Vagina (tissue), 2 donors: Measurements from ENCODE around the gene FAM98C. TPM values are rescaled to one million over a fixed set of nuclear protein-coding genes. Genes with fewer than 3 reads are reported as not detected.

Experiments
- DNase-seq, 2 donors: peaks; one replicate each; pipeline ENCODE4 v3.0.0-alpha.2; 2017; ENCODE audit errors: extremely low spot score in 2 of 2
- H3K27ac ChIP-seq: fragments of 200-600 bp; sonication (generic); one replicate; pipeline ENCODE4 v1.5.1; 2019
- H3K27me3 ChIP-seq: fragments of 200-600 bp; sonication (generic); one replicate; pipeline ENCODE4 v1.5.1; 2019
- H3K36me3 ChIP-seq, 2 donors: fragments of 200-600 bp; sonication (generic); one replicate each; pipeline ENCODE4 v1.5.1; 2017 to 2019
- H3K4me1 ChIP-seq: fragments of 200-600 bp; sonication (generic); one replicate; pipeline ENCODE4 v1.5.1; 2019
- H3K4me3 ChIP-seq, 2 donors: fragments of 200-600 bp; sonication (generic); 1 replicate in 1 of 2; 2 replicates in 1 of 2; pipeline ENCODE4 v1.5.1; 2016 to 2019
- H3K9me3 ChIP-seq: fragments of 200-600 bp; sonication (generic); one replicate; pipeline ENCODE4 v1.5.1; 2019
- POLR2A ChIP-seq, 2 donors: fragments of 450-650 bp; IDR thresholded peaks; one replicate each; pipeline ENCODE4 v1.6.1; 2017; ENCODE audit warnings: antibody characterized with exemption in 2 of 2, mild to moderate bottlenecking in 2 of 2, moderate library complexity in 2 of 2
- POLR2AphosphoS5 ChIP-seq, 2 donors: sonication (generic); formaldehyde crosslinking; IDR thresholded peaks; one replicate each; pipeline ENCODE4 v1.9.0; 2017; ENCODE audit warnings: antibody characterized with exemption in 2 of 2, mild to moderate bottlenecking in 2 of 2, low read depth in 1 of 2; ENCODE audit not compliant: insufficient read depth in 1 of 2
- intact Hi-C: fragments of 100-400 bp; cut with DNase I; formaldehyde crosslinking; loops from one replicate; pipeline ENCODE4 v1.15.1; 2023
- total RNA-seq: library from RNA; depleted of rRNA; stranded (reverse); fragments of >200 nt; gene quantifications from one replicate; pipeline ENCODE4 v1.2.3, GENCODE V29; 2016
- TF ChIP-seq, protein P1 (sequence below), 3 experiments: fragments of 450-650 bp in 2 of 3; fragments of 200-600 bp in 1 of 3; sonication (generic) in 1 of 3; IDR thresholded peaks; one replicate each; pipeline ENCODE4 v1.5.1; 2017 to 2019; ENCODE audit warnings: antibody characterized with exemption in 3 of 3, mild to moderate bottlenecking in 2 of 3, moderate library complexity in 2 of 3

The FAM98C gene
- total RNA-seq, 1 donor from 2014 or later, result 32.7 TPM

GRCh38 chr19:38451036-38451435 is 48.1 kb downstream of the FAM98C start:
- intact Hi-C loops, result no loop called here
- H3K36me3 ChIP-seq, result no peaks in the 10 kb centered on the region
- TF ChIP-seq, protein P1, sequence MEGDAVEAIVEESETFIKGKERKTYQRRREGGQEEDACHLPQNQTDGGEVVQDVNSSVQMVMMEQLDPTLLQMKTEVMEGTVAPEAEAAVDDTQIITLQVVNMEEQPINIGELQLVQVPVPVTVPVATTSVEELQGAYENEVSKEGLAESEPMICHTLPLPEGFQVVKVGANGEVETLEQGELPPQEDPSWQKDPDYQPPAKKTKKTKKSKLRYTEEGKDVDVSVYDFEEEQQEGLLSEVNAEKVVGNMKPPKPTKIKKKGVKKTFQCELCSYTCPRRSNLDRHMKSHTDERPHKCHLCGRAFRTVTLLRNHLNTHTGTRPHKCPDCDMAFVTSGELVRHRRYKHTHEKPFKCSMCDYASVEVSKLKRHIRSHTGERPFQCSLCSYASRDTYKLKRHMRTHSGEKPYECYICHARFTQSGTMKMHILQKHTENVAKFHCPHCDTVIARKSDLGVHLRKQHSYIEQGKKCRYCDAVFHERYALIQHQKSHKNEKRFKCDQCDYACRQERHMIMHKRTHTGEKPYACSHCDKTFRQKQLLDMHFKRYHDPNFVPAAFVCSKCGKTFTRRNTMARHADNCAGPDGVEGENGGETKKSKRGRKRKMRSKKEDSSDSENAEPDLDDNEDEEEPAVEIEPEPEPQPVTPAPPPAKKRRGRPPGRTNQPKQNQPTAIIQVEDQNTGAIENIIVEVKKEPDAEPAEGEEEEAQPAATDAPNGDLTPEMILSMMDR (IDR thresholded peaks at IDR 0.05), result no peak
- TF ChIP-seq POLR2AphosphoS5 (IDR thresholded peaks at IDR 0.05; ENCODE audit: insufficient read depth in 1 of 2, low read depth in 1 of 2) (no peak), POLR2A (IDR thresholded peaks at IDR 0.05) (no peak)

GRCh38 chr19:38451629-38452028 is 48.7 kb downstream of the FAM98C start:
- Histone ChIP-seq H3K27ac (no peak overlapping the region), H3K36me3 (no peaks in the 10 kb centered on the region), H3K4me1 (no peaks in the 10 kb centered on the region), H3K27me3 (no peaks in the 10 kb centered on the region), H3K9me3 (no peaks in the 10 kb centered on the region), H3K4me3 (no peak overlapping the region)
- TF ChIP-seq POLR2AphosphoS5 (IDR thresholded peaks at IDR 0.05; ENCODE audit: insufficient read depth in 1 of 2, low read depth in 1 of 2) (no peak), POLR2A (IDR thresholded peaks at IDR 0.05) (no peak)
- TF ChIP-seq, protein P1 (IDR thresholded peaks at IDR 0.05), result no peak
- intact Hi-C loops, result no loop called here
- no peak for DNase-seq

More at GRCh38 chr19:38451036-38451435, 48.1 kb downstream of the FAM98C start:
- no peak overlapping the region for H3K27ac ChIP-seq
- H3K4me1 ChIP-seq, result no peaks in the 10 kb centered on the region
- H3K27me3 ChIP-seq, result no peaks in the 10 kb centered on the region
- H3K4me3 ChIP-seq, result no peak overlapping the region
- DNase-seq, result no peak
- H3K9me3 ChIP-seq, result no peaks in the 10 kb centered on the region

DNA sequence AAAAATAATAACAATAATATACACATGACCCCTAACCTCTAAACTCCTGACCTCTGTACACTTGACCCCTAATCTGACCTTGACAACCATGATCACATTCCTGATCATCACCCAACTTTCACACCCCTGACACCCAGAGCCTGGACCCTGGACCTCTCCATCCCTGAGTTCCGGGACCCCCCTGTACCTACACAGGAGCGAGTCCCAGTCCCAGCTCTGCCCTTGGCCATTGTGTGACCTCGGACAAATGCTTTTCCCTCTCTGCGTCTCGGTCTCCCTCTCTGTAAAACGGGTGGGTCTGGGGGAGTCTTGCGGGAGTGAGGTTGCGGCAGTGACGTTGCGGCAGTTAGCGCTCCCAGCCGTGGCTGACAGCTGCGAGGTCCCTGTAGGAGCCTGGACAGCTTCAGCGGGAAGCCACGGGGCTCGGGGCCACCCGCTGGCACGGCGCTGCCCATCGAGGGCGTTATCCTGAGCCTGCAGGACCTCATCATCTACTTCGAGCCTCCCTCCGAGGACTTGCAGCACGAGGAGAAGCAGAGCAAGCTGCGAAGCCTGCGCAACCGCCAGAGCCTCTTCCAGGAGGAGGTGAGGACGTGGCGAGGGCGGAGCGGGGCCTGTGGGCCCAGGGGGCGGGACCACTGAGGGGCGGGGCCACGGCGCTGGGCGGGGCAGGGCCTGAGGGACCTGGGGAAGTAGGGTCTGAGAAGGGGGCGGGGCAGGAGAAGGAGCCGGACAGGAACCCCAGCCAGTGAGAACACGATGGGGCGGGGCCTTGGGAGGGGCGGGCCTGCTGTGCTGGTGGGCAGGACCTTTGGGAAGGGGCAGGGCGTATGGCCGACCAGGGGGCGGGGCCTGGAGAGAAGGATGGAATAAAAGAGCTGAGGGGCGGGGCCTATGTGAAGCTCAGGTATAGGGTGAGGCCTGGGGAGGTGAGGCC is 49.8 kb downstream of the FAM98C start:
- no peaks in the 10 kb centered on the region for H3K27me3 ChIP-seq
- no peaks in the 10 kb centered on the region for H3K9me3 ChIP-seq
- intact Hi-C loops, result no loop called here
- no peak overlapping the region for H3K27ac ChIP-seq
- no peak for DNase-seq
- no peak for TF ChIP-seq POLR2A (IDR thresholded peaks at IDR 0.05)
- no peak for TF ChIP-seq POLR2AphosphoS5 (IDR thresholded peaks at IDR 0.05; ENCODE audit: insufficient read depth in 1 of 2, low read depth in 1 of 2)
- TF ChIP-seq, protein P1 (IDR thresholded peaks at IDR 0.05), result no peak
- no peaks in the 10 kb centered on the region for H3K4me1 ChIP-seq
- H3K36me3 ChIP-seq, result no peaks in the 10 kb centered on the region
- no peak overlapping the region for H3K4me3 ChIP-seq

DNA sequence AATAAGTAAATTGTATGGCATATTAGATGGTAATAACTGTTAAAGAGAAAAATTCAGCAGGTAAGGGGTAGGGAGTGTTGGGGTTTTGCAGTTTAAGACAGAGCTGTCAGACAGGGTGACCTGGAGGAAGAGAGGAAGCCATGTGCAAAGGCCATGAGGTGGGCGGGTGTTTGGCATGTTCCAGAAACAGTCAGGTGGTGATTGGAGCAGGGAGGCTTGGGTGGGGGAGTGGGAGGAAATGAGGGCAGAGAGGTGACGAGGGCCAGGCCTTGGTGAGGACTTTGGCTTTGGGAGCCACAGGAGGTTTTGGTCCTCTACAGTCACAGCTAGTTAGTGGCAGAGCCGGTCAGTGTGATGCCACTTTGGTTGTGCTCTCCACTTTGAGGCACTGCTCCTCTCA is 50.7 kb downstream of the FAM98C start:
- Histone ChIP-seq H3K4me1 (no peaks in the 10 kb centered on the region), H3K4me3 (no peak overlapping the region), H3K27me3 (no peaks in the 10 kb centered on the region), H3K36me3 (no peaks in the 10 kb centered on the region), H3K27ac (no peak overlapping the region), H3K9me3 (no peaks in the 10 kb centered on the region)
- TF ChIP-seq, protein P1 (IDR thresholded peaks at IDR 0.05), result no peak
- TF ChIP-seq POLR2A (IDR thresholded peaks at IDR 0.05), result no peak
- TF ChIP-seq POLR2AphosphoS5 (IDR thresholded peaks at IDR 0.05; ENCODE audit: insufficient read depth in 1 of 2, low read depth in 1 of 2), result no peak
- DNase-seq, result no peak
- intact Hi-C loops, result no loop called here

DNA sequence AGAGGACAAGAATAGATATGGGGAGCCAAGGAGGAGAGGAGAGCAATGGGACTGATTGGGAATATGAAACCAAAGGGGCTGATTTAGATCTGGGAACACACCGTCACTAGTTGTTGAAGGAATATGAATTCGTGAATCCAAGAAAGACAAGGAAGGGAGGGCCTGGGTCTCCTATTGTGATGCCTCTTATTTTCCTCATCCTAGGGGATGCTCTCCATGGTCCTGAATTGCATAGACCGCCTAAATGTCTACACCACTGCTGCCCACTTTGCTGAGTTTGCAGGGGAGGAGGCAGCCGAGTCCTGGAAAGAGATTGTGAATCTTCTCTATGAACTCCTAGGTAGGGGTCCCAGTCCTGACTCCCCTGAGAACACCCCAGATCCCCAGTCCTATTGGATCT is 52.1 kb downstream of the FAM98C start:
- DNase-seq, result no peak
- Histone ChIP-seq H3K4me3 (no peak overlapping the region), H3K4me1 (no peaks in the 10 kb centered on the region), H3K27ac (no peak overlapping the region), H3K9me3 (no peaks in the 10 kb centered on the region), H3K27me3 (no peaks in the 10 kb centered on the region), H3K36me3 (no peaks in the 10 kb centered on the region)
- TF ChIP-seq, protein P1 (IDR thresholded peaks at IDR 0.05), result no peak
- TF ChIP-seq POLR2A (IDR thresholded peaks at IDR 0.05), result no peak
- TF ChIP-seq POLR2AphosphoS5 (IDR thresholded peaks at IDR 0.05; ENCODE audit: insufficient read depth in 1 of 2, low read depth in 1 of 2), result no peak
- intact Hi-C loops, result no loop called here
